ENCODE results near the gene BPIFA1. TPM values are rescaled to one million over a fixed set of nuclear protein-coding genes. Genes with fewer than 3 reads are reported as not detected.

BPIFA1 gene
- total and polyA plus RNA-seq, 2 experiments from 2014 or later: not detected

DNA sequence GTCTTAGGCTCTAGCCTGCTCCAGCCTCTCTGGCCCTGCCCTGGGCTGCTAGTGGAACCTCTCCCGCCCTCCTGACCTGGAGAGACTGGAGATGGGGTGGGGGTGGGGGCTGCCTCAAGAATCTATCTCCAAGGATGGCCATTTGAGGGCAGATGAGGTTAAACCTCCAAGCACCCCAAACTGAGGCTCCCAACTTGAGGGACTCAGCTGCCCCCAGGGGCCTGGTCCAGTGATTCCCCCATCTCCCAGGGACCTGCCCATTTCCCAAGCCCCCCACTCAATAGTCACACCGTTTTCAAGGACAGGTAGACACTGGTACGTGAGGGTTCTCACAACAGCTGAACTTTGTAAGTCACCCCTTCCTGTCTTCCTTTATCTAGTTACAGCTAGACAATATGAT is 40.1 kb downstream of the BPIFA1 start:
- Mint-ChIP-seq H3K9me3 (no peaks in the 10 kb centered on the region), H3K4me3 (no peak overlapping the region), H3K4me1 (peaks cover 23% of the 10 kb centered on the region), H3K36me3 (ENCODE audit: low read depth) (no peaks in the 10 kb centered on the region), H3K27ac (no peak overlapping the region), H3K27me3 (ENCODE audit: insufficient read depth, low read depth, poor library complexity) (peaks cover 21% of the 10 kb centered on the region)
- Histone ChIP-seq H3F3A (replicated peaks; ENCODE audit: low read depth) (no peaks in the 10 kb centered on the region), H3K79me2 (replicated peaks; ENCODE audit: insufficient read depth) (no peaks in the 10 kb centered on the region), H3K4me2 (no peak overlapping the region), H3K9me2 (ENCODE audit: insufficient read depth) (no peaks in the 10 kb centered on the region), H3K4me1 (ENCODE audit: insufficient read depth) (0 out of 2 replicates have a peak, but pooled peaks cover 8% of the 10 kb centered on the region), H3K27me3 (ENCODE audit: insufficient read depth) (no peaks in the 10 kb centered on the region), H4K20me1 (replicated peaks; ENCODE audit: insufficient read depth) (no peaks in the 10 kb centered on the region), H3K36me3 (ENCODE audit: insufficient read depth) (no peaks in the 10 kb centered on the region), H3K27ac (ENCODE audit: low read depth) (no peak overlapping the region), H3K4me3 (no peak overlapping the region), H2AFZ (0 out of 2 replicates have a peak overlapping the region, but pooled peaks have one; percentile 47)
- TF ChIP-seq, protein P1, sequence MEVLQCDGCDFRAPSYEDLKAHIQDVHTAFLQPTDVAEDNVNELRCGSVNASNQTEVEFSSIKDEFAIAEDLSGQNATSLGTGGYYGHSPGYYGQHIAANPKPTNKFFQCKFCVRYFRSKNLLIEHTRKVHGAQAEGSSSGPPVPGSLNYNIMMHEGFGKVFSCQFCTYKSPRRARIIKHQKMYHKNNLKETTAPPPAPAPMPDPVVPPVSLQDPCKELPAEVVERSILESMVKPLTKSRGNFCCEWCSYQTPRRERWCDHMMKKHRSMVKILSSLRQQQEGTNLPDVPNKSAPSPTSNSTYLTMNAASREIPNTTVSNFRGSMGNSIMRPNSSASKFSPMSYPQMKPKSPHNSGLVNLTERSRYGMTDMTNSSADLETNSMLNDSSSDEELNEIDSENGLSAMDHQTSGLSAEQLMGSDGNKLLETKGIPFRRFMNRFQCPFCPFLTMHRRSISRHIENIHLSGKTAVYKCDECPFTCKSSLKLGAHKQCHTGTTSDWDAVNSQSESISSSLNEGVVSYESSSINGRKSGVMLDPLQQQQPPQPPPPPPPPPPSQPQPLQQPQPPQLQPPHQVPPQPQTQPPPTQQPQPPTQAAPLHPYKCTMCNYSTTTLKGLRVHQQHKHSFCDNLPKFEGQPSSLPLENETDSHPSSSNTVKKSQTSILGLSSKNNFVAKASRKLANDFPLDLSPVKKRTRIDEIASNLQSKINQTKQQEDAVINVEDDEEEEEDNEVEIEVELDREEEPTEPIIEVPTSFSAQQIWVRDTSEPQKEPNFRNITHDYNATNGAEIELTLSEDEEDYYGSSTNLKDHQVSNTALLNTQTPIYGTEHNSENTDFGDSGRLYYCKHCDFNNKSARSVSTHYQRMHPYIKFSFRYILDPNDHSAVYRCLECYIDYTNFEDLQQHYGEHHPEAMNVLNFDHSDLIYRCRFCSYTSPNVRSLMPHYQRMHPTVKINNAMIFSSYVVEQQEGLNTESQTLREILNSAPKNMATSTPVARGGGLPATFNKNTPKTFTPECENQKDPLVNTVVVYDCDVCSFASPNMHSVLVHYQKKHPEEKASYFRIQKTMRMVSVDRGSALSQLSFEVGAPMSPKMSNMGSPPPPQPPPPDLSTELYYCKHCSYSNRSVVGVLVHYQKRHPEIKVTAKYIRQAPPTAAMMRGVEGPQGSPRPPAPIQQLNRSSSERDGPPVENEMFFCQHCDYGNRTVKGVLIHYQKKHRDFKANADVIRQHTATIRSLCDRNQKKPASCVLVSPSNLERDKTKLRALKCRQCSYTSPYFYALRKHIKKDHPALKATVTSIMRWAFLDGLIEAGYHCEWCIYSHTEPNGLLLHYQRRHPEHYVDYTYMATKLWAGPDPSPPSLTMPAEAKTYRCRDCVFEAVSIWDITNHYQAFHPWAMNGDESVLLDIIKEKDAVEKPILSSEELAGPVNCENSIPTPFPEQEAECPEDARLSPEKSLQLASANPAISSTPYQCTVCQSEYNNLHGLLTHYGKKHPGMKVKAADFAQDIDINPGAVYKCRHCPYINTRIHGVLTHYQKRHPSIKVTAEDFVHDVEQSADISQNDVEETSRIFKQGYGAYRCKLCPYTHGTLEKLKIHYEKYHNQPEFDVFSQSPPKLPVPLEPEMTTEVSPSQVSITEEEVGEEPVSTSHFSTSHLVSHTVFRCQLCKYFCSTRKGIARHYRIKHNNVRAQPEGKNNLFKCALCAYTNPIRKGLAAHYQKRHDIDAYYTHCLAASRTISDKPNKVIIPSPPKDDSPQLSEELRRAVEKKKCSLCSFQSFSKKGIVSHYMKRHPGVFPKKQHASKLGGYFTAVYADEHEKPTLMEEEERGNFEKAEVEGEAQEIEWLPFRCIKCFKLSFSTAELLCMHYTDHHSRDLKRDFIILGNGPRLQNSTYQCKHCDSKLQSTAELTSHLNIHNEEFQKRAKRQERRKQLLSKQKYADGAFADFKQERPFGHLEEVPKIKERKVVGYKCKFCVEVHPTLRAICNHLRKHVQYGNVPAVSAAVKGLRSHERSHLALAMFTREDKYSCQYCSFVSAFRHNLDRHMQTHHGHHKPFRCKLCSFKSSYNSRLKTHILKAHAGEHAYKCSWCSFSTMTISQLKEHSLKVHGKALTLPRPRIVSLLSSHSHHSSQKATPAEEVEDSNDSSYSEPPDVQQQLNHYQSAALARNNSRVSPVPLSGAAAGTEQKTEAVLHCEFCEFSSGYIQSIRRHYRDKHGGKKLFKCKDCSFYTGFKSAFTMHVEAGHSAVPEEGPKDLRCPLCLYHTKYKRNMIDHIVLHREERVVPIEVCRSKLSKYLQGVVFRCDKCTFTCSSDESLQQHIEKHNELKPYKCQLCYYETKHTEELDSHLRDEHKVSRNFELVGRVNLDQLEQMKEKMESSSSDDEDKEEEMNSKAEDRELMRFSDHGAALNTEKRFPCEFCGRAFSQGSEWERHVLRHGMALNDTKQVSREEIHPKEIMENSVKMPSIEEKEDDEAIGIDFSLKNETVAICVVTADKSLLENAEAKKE (CRISPR knock-in tag; IDR thresholded peaks at IDR 0.05): no peak
- DNase-seq (ENCODE audit: low spot score): no peak
- ATAC-seq: no peak; the same call in 2 of the 3 replicates

DNA sequence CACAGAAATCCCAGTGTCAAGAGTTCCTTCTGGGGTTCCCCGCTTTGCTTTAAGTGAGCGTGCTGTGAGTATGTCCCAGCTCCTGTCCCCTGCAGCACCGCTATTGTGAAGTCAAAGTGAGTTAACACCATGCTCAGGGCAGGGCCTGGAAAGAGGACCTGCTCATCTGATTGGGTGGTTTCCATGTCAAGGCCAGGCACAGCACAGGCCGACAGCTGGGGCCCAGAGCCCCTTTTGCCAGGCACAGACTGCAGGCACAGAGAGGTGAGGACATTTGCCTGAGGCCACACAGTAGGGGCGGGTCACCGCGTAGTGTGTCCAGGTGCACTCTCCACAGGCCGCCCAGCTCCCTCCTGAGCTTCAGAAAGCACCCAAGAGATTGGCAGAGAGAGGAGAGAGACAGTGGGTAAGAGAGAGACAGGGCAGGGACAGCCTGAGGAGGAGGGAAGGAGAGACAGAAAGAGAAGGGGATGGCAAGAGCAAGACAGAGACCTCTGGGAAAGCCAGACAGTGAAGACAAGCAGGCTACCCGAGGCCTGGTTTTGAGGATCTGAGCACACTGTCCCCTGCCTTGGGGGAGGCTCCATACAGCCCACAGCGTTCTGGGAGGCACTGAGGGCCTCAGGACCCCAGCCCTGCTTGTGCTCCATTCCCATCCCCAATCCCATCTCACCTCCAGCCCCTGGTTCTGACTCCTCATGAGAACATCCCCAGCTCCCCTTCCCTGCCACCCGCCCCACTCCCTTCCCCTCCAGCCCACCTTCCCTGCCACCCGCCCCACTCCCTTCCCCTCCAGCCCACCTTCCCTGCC is 40.7 kb downstream of the BPIFA1 start:
- H4K20me1 ChIP-seq (replicated peaks; ENCODE audit: insufficient read depth): no peaks in the 10 kb centered on the region
- H3K4me3 ChIP-seq: no peak overlapping the region
- peak; percentile 62 for ATAC-seq
- H3K27me3 ChIP-seq (ENCODE audit: insufficient read depth): no peaks in the 10 kb centered on the region
- 0 out of 2 replicates have a peak overlapping the region, but pooled peaks have one; percentile 47 for H2AFZ ChIP-seq
- DNase-seq (ENCODE audit: low spot score): no peak
- H3K9me2 ChIP-seq (ENCODE audit: insufficient read depth): no peaks in the 10 kb centered on the region
- no peak overlapping the region for H3K4me2 ChIP-seq
- Mint-ChIP-seq H3K4me3 (no peak overlapping the region), H3K36me3 (ENCODE audit: low read depth) (no peaks in the 10 kb centered on the region), H3K9me3 (no peaks in the 10 kb centered on the region), H3K27ac (no peak overlapping the region), H3K4me1 (peaks cover 23% of the 10 kb centered on the region), H3K27me3 (ENCODE audit: insufficient read depth, low read depth, poor library complexity) (peaks cover 21% of the 10 kb centered on the region)
- no peaks in the 10 kb centered on the region for H3F3A ChIP-seq (replicated peaks; ENCODE audit: low read depth)
- no peaks in the 10 kb centered on the region for H3K79me2 ChIP-seq (replicated peaks; ENCODE audit: insufficient read depth)
- H3K4me1 ChIP-seq (ENCODE audit: insufficient read depth): 0 out of 2 replicates have a peak, but pooled peaks cover 8% of the 10 kb centered on the region
- no peak overlapping the region for H3K27ac ChIP-seq (ENCODE audit: low read depth)
- H3K36me3 ChIP-seq (ENCODE audit: insufficient read depth): no peaks in the 10 kb centered on the region
- TF ChIP-seq CREB1 (CRISPR knock-in tag; IDR thresholded peaks at IDR 0.05; ENCODE audit: low read depth) (no peak), POLR2AphosphoS5 (IDR thresholded peaks at IDR 0.05; ENCODE audit: low read depth) (no peak), EZH2 (IDR thresholded peaks at IDR 0.05; ENCODE audit: low read depth, unreplicated experiment) (no peak), NANOG (IDR thresholded peaks at IDR 0.05; ENCODE audit: borderline replicate concordance) (no peak), ZNF331 (CRISPR knock-in tag; IDR thresholded peaks at IDR 0.05; ENCODE audit: low read depth) (no peak), STAT1 (IDR thresholded peaks at IDR 0.05; ENCODE audit: unreplicated experiment) (no peak), JUNB (IDR thresholded peaks at IDR 0.05; ENCODE audit: unreplicated experiment) (no peak), ZNF114 (CRISPR knock-in tag; IDR thresholded peaks at IDR 0.05) (no peak), EZH2phosphoT487 (IDR thresholded peaks at IDR 0.05; ENCODE audit: unreplicated experiment) (no peak)
- TF ChIP-seq, protein P2, sequence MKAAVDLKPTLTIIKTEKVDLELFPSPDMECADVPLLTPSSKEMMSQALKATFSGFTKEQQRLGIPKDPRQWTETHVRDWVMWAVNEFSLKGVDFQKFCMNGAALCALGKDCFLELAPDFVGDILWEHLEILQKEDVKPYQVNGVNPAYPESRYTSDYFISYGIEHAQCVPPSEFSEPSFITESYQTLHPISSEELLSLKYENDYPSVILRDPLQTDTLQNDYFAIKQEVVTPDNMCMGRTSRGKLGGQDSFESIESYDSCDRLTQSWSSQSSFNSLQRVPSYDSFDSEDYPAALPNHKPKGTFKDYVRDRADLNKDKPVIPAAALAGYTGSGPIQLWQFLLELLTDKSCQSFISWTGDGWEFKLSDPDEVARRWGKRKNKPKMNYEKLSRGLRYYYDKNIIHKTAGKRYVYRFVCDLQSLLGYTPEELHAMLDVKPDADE (IDR thresholded peaks at IDR 0.05): no peak
- TF ChIP-seq, protein P3, sequence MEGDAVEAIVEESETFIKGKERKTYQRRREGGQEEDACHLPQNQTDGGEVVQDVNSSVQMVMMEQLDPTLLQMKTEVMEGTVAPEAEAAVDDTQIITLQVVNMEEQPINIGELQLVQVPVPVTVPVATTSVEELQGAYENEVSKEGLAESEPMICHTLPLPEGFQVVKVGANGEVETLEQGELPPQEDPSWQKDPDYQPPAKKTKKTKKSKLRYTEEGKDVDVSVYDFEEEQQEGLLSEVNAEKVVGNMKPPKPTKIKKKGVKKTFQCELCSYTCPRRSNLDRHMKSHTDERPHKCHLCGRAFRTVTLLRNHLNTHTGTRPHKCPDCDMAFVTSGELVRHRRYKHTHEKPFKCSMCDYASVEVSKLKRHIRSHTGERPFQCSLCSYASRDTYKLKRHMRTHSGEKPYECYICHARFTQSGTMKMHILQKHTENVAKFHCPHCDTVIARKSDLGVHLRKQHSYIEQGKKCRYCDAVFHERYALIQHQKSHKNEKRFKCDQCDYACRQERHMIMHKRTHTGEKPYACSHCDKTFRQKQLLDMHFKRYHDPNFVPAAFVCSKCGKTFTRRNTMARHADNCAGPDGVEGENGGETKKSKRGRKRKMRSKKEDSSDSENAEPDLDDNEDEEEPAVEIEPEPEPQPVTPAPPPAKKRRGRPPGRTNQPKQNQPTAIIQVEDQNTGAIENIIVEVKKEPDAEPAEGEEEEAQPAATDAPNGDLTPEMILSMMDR (conservative IDR thresholded peaks at IDR 0.05; ENCODE audit: low read depth in 2 of 2): no peak

Data from GM23338 (cell line).